COLO668 (cell line): ENCODE measurements around the gene BAG3.

Source experiments
- DNase-seq: peaks from one replicate; lab custom pipeline; 2025; ENCODE audit not compliant: unreplicated experiment; lab: John Stamatoyannopoulos, UW

The BAG3 gene

DNA sequence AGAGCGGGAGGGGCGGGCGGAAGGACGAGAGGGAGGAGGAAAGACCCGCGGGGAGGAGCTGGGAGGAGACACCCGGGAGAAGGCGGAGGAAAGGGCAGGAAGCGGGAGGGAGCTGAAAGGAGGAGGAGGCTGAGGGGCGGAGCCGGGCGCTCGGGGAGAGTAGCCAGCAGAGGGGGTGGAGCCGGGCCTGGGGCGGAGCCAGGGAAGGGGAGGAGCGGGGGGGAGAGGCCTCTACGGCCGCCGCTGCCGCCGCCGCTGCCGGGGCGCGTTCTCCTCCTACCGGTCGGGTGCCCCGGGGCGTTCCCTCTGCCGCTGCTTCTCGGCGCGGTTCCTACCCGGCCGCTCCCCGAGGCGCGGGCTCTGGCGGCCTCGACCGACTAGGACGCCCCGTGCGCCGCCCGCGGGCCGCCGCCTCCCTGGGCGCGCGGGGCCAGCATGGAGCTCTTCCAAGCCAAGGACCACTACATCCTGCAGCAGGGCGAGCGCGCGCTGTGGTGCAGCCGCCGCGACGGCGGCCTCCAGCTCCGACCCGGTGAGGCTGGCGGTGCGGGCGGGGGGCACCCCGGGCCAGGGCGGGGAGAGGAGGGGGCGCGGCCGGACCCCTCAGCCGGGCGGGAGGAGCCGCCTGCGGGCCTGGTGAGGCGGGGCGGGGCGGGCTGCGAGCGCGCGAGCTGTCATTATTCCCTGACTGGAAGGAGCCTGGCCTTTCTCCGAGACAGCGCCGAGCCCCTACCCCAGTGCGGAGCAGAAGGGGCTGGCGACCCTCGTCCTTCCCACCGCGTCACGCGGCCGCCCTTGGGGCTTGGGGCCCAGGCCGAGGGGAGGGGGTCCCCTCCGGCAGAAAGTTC is 74.9 kb downstream of the BAG3 start, which contains the start of gene INPP5F:
Gene INPP5F (plus strand): TSS at position 223 of the 848 bp plus-strand sequence. CDS start 213 bp downstream, at position 436.
- peak; percentile 97 for DNase-seq

DNA sequence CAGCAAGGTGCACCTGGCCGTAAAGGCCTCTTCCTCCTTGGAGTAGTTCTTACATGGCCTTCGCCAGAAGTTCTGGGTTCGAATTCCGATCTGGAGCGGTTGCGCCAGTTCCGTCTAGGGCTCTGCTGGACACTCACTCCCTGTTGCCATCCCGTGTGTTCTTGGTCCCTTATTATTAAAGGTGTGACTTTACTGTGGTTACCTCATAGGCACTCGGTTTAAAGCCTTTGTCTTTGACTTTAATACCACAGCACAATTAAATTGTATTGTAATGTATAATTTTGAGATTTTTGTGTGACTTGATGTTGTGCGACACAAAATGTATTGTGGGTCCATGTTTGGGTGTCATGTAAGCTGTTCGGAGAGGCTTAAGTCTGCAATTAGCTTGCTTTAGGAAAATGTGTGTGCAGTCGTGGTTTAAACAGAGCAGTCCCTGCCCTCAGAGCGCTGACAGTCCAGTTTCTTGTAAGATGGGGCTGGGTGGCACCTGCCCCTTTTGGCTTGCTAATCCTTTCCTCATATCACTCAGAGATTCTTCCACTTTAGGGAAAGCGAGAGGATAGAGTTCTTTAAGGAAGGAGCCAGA is 75.6 kb downstream of the BAG3 start:
- no peak for DNase-seq
